ENCODE data around the gene CCDC80.

CCDC80 gene

GRCh38 chr3:112634786-112635541, 6.0 kb downstream of the CCDC80 start:
- no peak for DNase-seq

- no peak for DNase-seq
Observed at GRCh38 chr3:112633757-112634156, 7.2 kb downstream of the CCDC80 start.

- DNase-seq: no peak
Observed at GRCh38 chr3:112633191-112633590, 7.8 kb downstream of the CCDC80 start.

DNA sequence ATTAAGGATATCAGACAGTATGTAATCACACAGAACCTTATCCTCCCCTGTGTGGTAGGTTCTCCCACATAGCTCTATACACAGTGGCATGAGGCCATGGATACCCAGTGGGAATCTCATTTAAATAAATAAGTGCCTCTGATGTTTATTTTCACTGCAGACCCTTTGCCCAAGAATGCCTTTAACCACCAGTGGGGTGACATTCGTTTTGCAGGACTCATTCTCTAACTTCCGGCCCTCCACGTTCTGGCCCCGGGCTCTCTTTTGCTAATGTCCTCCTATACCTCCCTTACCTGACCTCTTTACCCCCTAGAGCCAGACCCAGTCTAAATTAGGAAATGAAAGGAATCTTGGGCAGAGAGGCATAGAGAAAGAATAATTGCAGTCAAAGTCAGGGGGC, 8.3 kb downstream of the CCDC80 start:
- DNase-seq: no peak

GRCh38 chr3:112631257-112631656, 9.7 kb downstream of the CCDC80 start:
- DNase-seq: no peak

GRCh38 chr3:112629425-112629824, 11.5 kb downstream of the CCDC80 start:
- DNase-seq: peak in 13 of 56 donors; percentile 2 to 39 (median 19)

GRCh38 chr3:112627919-112628466, 12.9 kb downstream of the CCDC80 start:
- no peak for DNase-seq

GRCh38 chr3:112627419-112627818, 13.5 kb downstream of the CCDC80 start:
- peak in 5 of 56 donors; percentile 16 to 42 (median 22) for DNase-seq

- DNase-seq: no peak
Observed at GRCh38 chr3:112623717-112624116, 17.2 kb downstream of the CCDC80 start.

- no peak for DNase-seq
Observed at GRCh38 chr3:112623213-112623612, 17.7 kb downstream of the CCDC80 start.

DNA sequence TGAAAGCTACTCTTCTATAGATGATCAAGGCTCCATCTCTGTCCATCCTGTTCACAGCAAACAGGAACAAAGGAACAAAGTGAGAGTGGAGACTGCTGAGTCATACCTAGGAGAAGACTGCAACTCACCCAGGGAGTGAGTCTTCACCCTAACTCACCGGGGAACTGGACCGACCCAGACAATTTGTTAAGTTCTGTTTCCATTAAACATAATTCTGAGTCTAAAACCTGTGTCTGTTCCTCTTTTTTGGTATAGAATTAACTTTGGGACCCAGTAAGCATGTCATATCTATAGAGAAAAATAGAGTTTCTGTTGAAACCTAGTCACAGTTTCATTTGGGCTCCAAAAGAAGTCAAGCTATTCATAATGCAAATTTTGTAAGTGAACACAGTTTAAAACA, 21.6 kb downstream of the CCDC80 start:
- no peak for DNase-seq

DNA sequence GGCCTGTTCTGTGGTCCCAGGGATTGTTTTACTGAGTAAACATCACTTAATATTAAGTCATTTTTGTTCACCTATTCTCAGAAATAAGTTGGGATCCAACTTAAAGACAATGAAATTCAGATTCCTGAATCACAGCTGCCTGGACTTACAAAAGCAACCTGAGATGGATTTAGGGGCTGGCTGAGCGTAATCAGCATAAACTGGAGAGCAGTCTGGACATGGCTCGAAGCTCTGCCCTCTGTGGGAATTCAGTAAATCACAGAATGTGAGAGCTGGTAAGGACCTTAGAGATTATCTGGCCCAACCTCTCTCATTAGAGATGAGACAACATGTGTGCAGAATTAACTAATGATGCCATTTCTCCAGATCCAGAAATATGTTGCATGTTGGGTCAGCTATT, 23.7 kb downstream of the CCDC80 start:
- DNase-seq: no peak

- no peak for DNase-seq
Observed at GRCh38 chr3:112615989-112616731, 24.8 kb downstream of the CCDC80 start.

- DNase-seq: no peak
Observed at GRCh38 chr3:112611752-112612515, 29.0 kb downstream of the CCDC80 start.

GRCh38 chr3:112610121-112610520, 30.8 kb downstream of the CCDC80 start:
- DNase-seq: no peak

DNA sequence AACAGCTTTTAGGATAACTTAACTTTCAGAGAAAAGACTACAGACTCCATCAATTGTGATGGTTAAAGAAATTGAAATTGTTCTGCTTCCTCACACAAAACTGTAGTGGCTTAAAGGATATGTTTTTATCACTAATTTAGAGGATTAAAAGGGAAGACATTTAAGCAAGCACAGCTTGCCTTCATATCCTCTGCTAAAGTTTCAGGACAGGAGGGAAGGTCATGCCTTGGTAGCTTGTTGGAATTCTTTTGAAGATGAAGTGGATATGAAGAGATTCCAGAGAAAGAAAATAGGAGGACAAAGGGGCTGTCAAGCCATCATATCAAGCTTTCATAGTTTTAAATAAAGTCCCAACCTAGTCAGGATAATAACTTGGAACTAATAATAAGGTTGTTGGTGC, 33.1 kb downstream of the CCDC80 start:
- no peak for DNase-seq

- no peak for DNase-seq
Observed at GRCh38 chr3:112606098-112606497, 34.8 kb downstream of the CCDC80 start.

- peak in 21 of 56 donors; percentile 1 to 68 (median 25) for DNase-seq
Observed at GRCh38 chr3:112605285-112605684, 35.7 kb downstream of the CCDC80 start.

DNA sequence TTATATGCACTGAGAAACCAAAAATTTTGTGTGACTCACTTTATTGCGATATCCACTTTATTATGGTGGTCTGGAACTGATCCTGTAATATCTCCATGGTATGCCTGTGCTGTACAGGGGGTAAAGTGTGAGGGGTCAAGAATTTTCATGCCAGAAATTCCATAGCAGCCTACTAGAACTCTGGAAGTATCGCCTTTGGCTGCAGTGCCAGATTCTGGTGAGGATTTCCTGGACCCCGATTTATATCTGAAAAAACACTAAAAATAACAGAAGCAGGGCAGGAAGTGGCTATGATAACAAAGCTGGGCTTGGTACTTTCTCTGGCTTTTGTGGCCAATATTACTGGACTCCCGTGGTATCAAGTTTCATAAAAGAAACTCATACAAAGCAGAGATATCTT, 36.4 kb downstream of the CCDC80 start:
- no peak for DNase-seq

GRCh38 chr3:112602217-112602838, 38.6 kb downstream of the CCDC80 start:
- DNase-seq: no peak

GRCh38 chr3:112598731-112599130, 42.2 kb downstream of the CCDC80 start:
- no peak for DNase-seq

All from amygdala (tissue), 56 donors.